Measurements from ENCODE around the gene RRBP1.

RRBP1 gene

DNA sequence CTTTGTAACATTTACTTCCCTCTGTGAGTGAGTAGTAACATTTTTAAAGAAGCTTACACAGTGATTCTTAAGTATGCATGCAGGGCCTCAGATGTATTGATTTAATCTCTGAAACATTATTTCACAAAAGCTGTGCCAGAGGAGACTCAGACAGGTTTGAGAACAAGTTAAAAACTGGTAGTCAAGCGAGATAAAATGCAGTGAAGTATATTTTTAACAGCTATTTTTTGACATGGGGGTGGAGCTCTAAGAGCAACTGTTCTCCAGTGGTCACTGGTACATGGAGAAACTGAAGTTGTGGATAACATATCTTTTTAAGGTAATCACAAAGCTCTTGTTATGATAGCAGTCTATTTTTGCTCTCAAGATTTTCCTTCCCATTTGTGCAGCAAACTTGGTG is 91.8 kb downstream of the RRBP1 start:
- Histone ChIP-seq H3K27ac (ENCODE audit: low read depth, low read length) (no peak overlapping the region), H3K27me3 (ENCODE audit: control insufficient read depth, insufficient read depth, low read length) (no peaks in the 10 kb centered on the region), H3K4me1 (ENCODE audit: control insufficient read depth, insufficient read depth, low read length) (peaks cover 9% of the 10 kb centered on the region), H3K9me3 (ENCODE audit: control insufficient read depth, insufficient read depth, low read depth, low read length) (no peaks in the 10 kb centered on the region), H3K4me3 (ENCODE audit: low read depth, low read length) (no peak overlapping the region), H3K9ac (ENCODE audit: low read length) (no peak overlapping the region), H3K36me3 (ENCODE audit: control insufficient read depth, insufficient read depth, low read length) (0 out of 2 replicates have a peak, but pooled peaks cover 7% of the 10 kb centered on the region)

DNA sequence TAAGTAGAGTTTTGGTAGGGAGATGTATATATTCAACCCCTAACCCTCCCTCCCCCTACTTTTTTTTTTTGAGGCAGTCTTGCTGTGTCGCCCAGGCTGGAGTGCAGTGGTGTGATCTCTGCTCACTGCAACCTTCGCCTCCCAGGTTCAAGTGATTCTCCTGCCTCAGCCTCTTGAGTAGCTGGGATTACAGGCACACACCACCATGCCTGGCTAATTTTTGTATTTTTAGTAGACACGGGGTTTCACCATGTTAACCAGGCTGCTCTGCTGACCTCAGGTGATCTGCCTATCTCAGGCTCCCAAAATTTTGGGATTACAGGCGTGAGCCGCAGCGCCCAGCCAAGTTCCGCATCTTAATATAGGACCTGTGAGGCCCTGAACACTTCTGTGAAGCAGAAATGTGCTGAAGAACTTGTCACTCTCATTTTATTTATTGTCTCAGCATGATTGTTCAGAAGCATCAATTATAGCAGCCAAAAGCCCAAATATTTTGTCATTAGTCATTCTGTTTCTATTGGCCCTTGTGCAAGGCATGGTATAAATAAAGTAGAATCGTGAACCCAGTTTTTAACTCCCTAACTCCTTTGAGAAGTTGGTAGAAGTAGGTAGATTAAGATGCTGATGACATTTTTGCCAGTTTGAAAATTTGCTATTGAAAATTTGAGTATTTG is 92.7 kb downstream of the RRBP1 start:
- Histone ChIP-seq H3K27ac (ENCODE audit: low read depth, low read length) (no peak overlapping the region), H3K4me3 (ENCODE audit: low read depth, low read length) (no peak overlapping the region), H3K27me3 (ENCODE audit: control insufficient read depth, insufficient read depth, low read length) (no peaks in the 10 kb centered on the region), H3K4me1 (ENCODE audit: control insufficient read depth, insufficient read depth, low read length) (peaks cover 3% of the 10 kb centered on the region; the same call in 1 of the 2 replicates), H3K36me3 (ENCODE audit: control insufficient read depth, insufficient read depth, low read length) (0 out of 2 replicates have a peak, but pooled peaks cover 7% of the 10 kb centered on the region), H3K9me3 (ENCODE audit: control insufficient read depth, insufficient read depth, low read depth, low read length) (no peaks in the 10 kb centered on the region), H3K9ac (ENCODE audit: low read length) (no peak overlapping the region)

DNA sequence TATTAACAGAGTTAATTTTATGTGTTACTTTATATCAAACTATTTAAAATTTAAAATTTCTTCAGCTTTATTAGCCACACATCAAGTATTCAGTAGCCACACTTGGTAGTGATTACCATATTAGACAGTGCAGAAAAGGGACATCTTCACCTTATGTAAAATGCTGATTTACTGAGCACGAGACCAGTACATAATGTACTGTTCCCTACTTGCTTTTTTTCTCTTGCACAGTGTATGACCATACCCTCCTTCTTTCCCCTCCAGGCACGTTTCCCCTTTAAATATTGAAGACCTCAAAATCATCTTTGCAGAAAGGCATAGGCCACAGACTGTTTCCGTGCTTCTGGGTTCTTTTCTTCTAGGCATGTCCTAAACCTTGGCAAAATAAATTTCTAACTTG is 94.2 kb downstream of the RRBP1 start:
- H3K27ac ChIP-seq (ENCODE audit: low read depth, low read length): no peak overlapping the region
- H3K27me3 ChIP-seq (ENCODE audit: control insufficient read depth, insufficient read depth, low read length): no peaks in the 10 kb centered on the region
- no peaks in the 10 kb centered on the region for H3K9me3 ChIP-seq (ENCODE audit: control insufficient read depth, insufficient read depth, low read depth, low read length)
- H3K4me3 ChIP-seq (ENCODE audit: low read depth, low read length): no peak overlapping the region
- H3K4me1 ChIP-seq (ENCODE audit: control insufficient read depth, insufficient read depth, low read length): peaks cover 2% of the 10 kb centered on the region; the same call in 1 of the 2 replicates
- H3K36me3 ChIP-seq (ENCODE audit: control insufficient read depth, insufficient read depth, low read length): 0 out of 2 replicates have a peak, but pooled peaks cover 5% of the 10 kb centered on the region
- H3K9ac ChIP-seq (ENCODE audit: low read length): no peak overlapping the region

DNA sequence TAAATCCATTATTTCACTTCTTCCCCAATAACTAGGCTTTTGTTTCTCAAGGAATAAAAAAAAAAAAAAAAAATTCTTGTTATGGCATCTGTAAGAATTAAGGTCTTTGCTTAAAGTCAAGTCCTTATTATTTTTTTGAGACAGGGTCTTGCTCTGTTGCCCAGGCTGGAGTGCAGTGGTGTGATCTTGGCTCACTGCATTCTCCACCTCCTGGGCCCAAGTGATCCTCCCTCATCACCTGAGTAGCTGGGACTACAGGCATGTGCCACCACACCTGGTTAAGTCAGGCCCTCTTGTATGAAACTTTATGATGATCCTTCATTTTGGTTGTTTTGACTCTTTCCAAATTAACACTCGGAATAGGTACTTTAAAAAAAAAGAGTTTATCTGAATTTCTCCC is 94.9 kb downstream of the RRBP1 start:
- H3K4me1 ChIP-seq (ENCODE audit: control insufficient read depth, insufficient read depth, low read length): peaks cover 2% of the 10 kb centered on the region; the same call in 1 of the 2 replicates
- no peak overlapping the region for H3K27ac ChIP-seq (ENCODE audit: low read depth, low read length)
- H3K9ac ChIP-seq (ENCODE audit: low read length): no peak overlapping the region
- no peak overlapping the region for H3K4me3 ChIP-seq (ENCODE audit: low read depth, low read length)
- no peaks in the 10 kb centered on the region for H3K9me3 ChIP-seq (ENCODE audit: control insufficient read depth, insufficient read depth, low read depth, low read length)
- H3K36me3 ChIP-seq (ENCODE audit: control insufficient read depth, insufficient read depth, low read length): 0 out of 2 replicates have a peak, but pooled peaks cover 3% of the 10 kb centered on the region
- H3K27me3 ChIP-seq (ENCODE audit: control insufficient read depth, insufficient read depth, low read length): no peaks in the 10 kb centered on the region

DNA sequence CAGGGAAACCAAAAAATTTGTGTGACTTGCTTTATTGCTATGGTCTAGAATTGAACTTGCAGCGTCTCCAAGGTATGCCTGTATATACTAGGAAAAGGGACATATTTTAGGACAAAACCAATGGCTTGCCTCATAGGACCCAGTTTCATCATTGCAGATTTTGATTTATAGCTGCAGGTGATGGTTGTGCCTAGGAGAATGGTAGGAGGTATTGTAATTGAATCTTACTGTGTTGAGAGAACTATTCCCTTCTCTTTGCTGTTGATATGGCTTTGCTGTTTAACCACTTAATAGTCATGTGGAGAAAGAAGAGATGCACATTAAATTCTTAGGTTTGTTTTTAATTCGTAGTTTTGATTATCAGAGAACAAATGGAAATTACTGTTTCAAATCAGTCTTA is 95.8 kb downstream of the RRBP1 start:
- H3K9me3 ChIP-seq (ENCODE audit: control insufficient read depth, insufficient read depth, low read depth, low read length): no peaks in the 10 kb centered on the region
- 0 out of 2 replicates have a peak, but pooled peaks cover 3% of the 10 kb centered on the region for H3K36me3 ChIP-seq (ENCODE audit: control insufficient read depth, insufficient read depth, low read length)
- peaks cover 2% of the 10 kb centered on the region; the same call in 1 of the 2 replicates for H3K4me1 ChIP-seq (ENCODE audit: control insufficient read depth, insufficient read depth, low read length)
- no peak overlapping the region for H3K9ac ChIP-seq (ENCODE audit: low read length)
- H3K4me3 ChIP-seq (ENCODE audit: low read depth, low read length): no peak overlapping the region
- no peaks in the 10 kb centered on the region for H3K27me3 ChIP-seq (ENCODE audit: control insufficient read depth, insufficient read depth, low read length)
- H3K27ac ChIP-seq (ENCODE audit: low read depth, low read length): no peak overlapping the region

DNA sequence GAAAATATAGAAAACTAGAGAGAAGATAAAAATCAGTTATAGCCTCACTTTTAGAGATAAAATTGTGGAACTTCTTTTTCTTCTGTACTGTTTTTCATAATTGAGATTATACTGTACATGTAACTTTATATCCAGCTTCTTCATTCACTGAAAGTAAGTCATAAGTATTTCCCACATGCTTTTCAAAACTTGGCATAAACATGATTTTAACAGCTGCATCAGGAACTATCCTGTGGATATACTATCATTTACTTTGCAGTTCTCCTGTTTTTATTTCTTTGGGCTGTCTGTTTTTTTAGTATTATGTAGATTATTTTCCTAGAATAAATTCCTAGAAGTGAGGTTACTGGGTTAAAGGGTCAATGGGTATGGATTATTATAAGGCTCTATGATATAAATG is 97.4 kb downstream of the RRBP1 start:
- no peak overlapping the region for H3K9ac ChIP-seq (ENCODE audit: low read length)
- no peaks in the 10 kb centered on the region for H3K27me3 ChIP-seq (ENCODE audit: control insufficient read depth, insufficient read depth, low read length)
- 0 out of 2 replicates have a peak, but pooled peaks cover 3% of the 10 kb centered on the region for H3K36me3 ChIP-seq (ENCODE audit: control insufficient read depth, insufficient read depth, low read length)
- no peaks in the 10 kb centered on the region for H3K9me3 ChIP-seq (ENCODE audit: control insufficient read depth, insufficient read depth, low read depth, low read length)
- no peak overlapping the region for H3K27ac ChIP-seq (ENCODE audit: low read depth, low read length)
- H3K4me3 ChIP-seq (ENCODE audit: low read depth, low read length): no peak overlapping the region
- 0 out of 2 replicates have a peak, but pooled peaks cover 2% of the 10 kb centered on the region for H3K4me1 ChIP-seq (ENCODE audit: control insufficient read depth, insufficient read depth, low read length)

DNA sequence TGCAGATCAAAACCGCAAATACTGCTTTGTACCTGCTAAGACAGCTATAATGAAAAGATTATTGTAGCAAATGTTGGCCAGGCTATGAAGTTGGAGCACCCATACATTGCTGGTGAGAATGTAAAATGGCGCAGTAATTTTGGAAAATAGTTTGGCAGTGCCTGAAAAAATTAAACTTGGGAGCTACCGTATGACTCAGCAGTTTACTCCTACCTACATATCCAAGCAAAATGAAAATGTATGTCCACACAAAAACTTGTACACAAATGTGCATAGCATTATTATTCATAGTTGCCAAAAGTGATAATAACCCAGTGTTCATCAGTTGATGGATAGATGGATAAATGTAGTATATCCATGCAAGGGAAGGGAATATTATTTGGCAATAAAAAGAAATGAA is 98.9 kb downstream of the RRBP1 start:
- Histone ChIP-seq H3K4me3 (ENCODE audit: low read depth, low read length) (no peak overlapping the region), H3K9ac (ENCODE audit: low read length) (no peak overlapping the region), H3K36me3 (ENCODE audit: control insufficient read depth, insufficient read depth, low read length) (0 out of 2 replicates have a peak, but pooled peaks cover 2% of the 10 kb centered on the region), H3K9me3 (ENCODE audit: control insufficient read depth, insufficient read depth, low read depth, low read length) (no peaks in the 10 kb centered on the region), H3K27ac (ENCODE audit: low read depth, low read length) (no peak overlapping the region), H3K4me1 (ENCODE audit: control insufficient read depth, insufficient read depth, low read length) (peaks cover 2% of the 10 kb centered on the region; the same call in 1 of the 2 replicates), H3K27me3 (ENCODE audit: control insufficient read depth, insufficient read depth, low read length) (no peaks in the 10 kb centered on the region)

DNA sequence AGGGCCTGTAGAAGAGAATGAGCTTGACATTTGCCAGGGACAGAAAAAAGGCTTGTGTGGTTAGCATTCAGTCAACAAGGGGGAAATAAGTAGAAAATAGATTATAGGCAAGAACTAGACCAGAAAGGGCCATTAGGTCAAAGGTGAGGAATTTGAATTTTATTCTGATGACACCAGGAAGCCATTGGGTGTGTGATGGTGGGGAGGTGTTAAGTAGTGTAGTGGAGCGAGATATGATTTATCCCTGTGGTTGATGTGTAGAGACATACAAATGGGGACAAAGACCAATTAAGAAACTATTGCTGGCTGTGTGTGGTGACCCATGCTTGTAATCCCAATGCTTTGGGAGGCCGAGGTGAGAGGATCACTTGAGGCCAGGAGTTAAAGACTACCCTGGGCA is 101.1 kb downstream of the RRBP1 start:
- Histone ChIP-seq H3K9me3 (ENCODE audit: control insufficient read depth, insufficient read depth, low read depth, low read length) (no peaks in the 10 kb centered on the region), H3K27me3 (ENCODE audit: control insufficient read depth, insufficient read depth, low read length) (no peaks in the 10 kb centered on the region), H3K9ac (ENCODE audit: low read length) (no peak overlapping the region), H3K4me3 (ENCODE audit: low read depth, low read length) (no peak overlapping the region), H3K27ac (ENCODE audit: low read depth, low read length) (no peak overlapping the region), H3K4me1 (ENCODE audit: control insufficient read depth, insufficient read depth, low read length) (peaks cover 5% of the 10 kb centered on the region), H3K36me3 (ENCODE audit: control insufficient read depth, insufficient read depth, low read length) (0 out of 2 replicates have a peak, but pooled peaks cover 2% of the 10 kb centered on the region)

DNA sequence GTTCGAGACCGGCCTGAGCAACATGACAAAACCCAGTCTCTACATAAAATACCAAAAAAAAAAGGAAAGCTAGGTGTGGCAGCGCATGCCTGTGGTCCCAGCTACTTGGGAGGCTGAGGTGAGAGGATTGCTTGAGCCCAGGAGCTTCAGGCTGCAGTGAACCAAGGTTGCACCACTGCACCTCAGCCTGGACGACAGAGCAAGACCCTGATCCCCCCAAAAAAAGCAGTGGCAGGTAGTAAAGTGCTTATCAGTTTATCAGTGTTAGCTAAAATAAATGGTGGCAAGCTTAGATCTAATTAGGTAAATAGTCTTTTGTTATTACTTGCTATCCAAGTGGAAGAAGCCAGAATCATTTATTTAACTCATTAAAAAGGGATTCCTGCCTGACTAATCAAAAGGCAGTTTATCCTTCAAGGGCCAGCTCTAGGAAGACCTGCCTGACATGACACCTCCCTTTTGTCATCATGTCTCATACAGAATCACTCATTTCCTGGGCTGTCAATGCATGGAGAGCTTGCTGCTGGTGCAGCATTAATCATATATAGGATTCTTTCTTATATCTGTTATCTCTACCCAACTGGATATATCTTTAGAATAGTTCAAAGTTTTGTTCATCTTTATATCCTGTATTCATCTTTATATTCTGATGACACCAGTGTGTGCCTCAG is 102.5 kb downstream of the RRBP1 start:
- no peaks in the 10 kb centered on the region for H3K9me3 ChIP-seq (ENCODE audit: control insufficient read depth, insufficient read depth, low read depth, low read length)

DNA sequence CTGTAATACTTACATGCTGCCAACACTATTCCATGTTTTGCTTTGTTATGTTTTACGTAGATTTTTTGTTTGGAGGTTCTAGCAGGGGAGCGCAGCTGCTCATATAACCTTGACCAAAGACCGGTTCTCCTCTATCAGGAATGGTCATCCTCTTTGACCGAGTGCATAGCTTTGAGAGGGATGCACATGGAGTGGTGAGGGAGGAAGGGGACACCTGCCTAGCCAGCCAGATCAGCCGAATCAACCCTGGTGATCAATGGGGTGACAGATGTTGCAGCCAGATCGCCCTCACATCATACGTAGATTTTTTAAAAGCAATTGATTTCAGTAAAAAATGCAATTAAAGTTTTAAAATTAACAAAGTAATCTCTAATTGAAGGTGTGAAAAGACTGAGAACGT is 105.8 kb downstream of the RRBP1 start:
- no peaks in the 10 kb centered on the region for H3K9me3 ChIP-seq (ENCODE audit: control insufficient read depth, insufficient read depth, low read depth, low read length)
- no peak overlapping the region for H3K9ac ChIP-seq (ENCODE audit: low read length)
- peaks cover 39% of the 10 kb centered on the region for H3K4me1 ChIP-seq (ENCODE audit: control insufficient read depth, insufficient read depth, low read length)
- H3K27ac ChIP-seq (ENCODE audit: low read depth, low read length): no peak overlapping the region
- H3K27me3 ChIP-seq (ENCODE audit: control insufficient read depth, insufficient read depth, low read length): no peaks in the 10 kb centered on the region
- H3K4me3 ChIP-seq (ENCODE audit: low read depth, low read length): no peak overlapping the region
- 0 out of 2 replicates have a peak, but pooled peaks cover 2% of the 10 kb centered on the region for H3K36me3 ChIP-seq (ENCODE audit: control insufficient read depth, insufficient read depth, low read length)

More for the DNA sequence above, 102.5 kb downstream of the RRBP1 start:
- H3K9ac ChIP-seq (ENCODE audit: low read length): no peak overlapping the region
- no peaks in the 10 kb centered on the region for H3K27me3 ChIP-seq (ENCODE audit: control insufficient read depth, insufficient read depth, low read length)
- H3K4me1 ChIP-seq (ENCODE audit: control insufficient read depth, insufficient read depth, low read length): peaks cover 14% of the 10 kb centered on the region
- no peak overlapping the region for H3K4me3 ChIP-seq (ENCODE audit: low read depth, low read length)
- 0 out of 2 replicates have a peak, but pooled peaks cover 2% of the 10 kb centered on the region for H3K36me3 ChIP-seq (ENCODE audit: control insufficient read depth, insufficient read depth, low read length)
- H3K27ac ChIP-seq (ENCODE audit: low read depth, low read length): no peak overlapping the region

DNA sequence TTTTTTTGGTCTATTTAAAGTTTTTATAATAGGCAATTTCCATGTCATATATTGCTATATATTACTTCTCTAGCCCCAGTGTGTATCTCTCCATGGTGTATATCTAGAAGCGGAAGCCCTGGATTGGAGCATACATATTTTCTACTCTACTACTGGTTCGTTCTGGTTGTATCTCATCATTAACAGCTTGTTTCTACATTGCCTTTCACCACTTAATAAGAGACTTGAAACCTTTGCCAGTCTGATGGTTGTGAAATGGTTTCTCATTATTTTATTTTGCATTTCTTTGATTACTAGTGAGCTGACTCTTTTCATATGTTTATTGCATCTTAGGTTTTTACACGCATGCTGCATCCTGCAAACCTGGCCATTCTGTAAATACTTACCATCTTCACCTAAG is 108.6 kb downstream of the RRBP1 start:
- Histone ChIP-seq H3K9ac (ENCODE audit: low read length) (no peak overlapping the region), H3K27ac (ENCODE audit: low read depth, low read length) (no peak overlapping the region)

More for the DNA sequence above, 108.6 kb downstream of the RRBP1 start:
- Histone ChIP-seq H3K9me3 (ENCODE audit: control insufficient read depth, insufficient read depth, low read depth, low read length) (no peaks in the 10 kb centered on the region), H3K4me3 (ENCODE audit: low read depth, low read length) (no peak overlapping the region), H3K4me1 (ENCODE audit: control insufficient read depth, insufficient read depth, low read length) (peaks cover 43% of the 10 kb centered on the region), H3K36me3 (ENCODE audit: control insufficient read depth, insufficient read depth, low read length) (0 out of 2 replicates have a peak, but pooled peaks cover 2% of the 10 kb centered on the region), H3K27me3 (ENCODE audit: control insufficient read depth, insufficient read depth, low read length) (no peaks in the 10 kb centered on the region)

All from HUES6 (cell line).